DMS114 treated with DMSO at 0.1 percent for 48 hours (cell line): Measurements from ENCODE around the gene SUCLG2.

Source experiments
- DNase-seq: peaks from one replicate; lab custom pipeline; 2025; ENCODE audit not compliant: unreplicated experiment; lab: John Stamatoyannopoulos, UW

Gene SUCLG2

DNA sequence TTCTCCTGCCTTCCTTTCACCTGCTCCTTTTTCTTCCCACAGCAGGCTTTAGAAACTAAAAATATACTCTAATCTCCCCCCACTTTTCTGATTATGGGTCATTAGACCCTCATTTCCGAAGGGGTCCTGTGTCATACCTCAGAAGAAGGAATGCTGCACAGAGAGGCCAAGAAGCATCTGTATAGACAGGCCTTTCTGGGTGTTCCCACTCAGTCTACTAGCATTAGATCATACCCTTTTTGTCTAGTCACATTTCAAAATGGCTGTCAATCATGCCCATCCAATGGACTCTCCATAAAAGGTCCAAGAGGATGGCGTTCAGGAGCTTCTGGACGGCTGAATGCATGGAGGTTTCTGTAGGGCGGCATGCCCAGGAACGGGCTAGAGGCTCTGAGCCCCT, 192.2 kb downstream of the SUCLG2 start:
- DNase-seq: no peak

DNA sequence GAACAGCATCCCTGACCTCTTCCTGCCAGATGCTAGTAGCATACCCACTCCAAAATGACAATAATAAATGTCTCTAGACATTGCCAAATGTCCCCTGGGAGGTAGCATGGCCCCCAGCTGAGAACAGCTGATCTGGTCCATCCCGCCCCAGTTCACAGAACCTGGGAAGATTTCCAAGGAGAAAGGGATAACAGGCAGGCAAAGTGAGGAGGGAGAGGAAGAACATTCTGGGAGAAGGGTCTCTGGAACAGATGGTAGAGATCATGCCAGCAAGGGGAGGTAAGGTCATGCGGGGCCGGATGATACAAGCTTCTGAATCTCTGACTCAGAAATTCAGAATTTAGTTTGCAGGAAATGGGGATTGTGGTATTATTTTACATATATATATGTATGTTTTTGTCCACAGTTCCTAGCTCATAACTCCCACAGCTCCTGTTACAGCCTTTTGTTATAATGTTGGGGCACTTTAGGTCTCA, 192.7 kb downstream of the SUCLG2 start:
- DNase-seq: no peak

- DNase-seq: no peak
These were observed 193.4 kb downstream of the SUCLG2 start for GRCh38 chr3:67460841-67461510.

GRCh38 chr3:67459796-67460195, 194.6 kb downstream of the SUCLG2 start:
- DNase-seq: no peak

DNA sequence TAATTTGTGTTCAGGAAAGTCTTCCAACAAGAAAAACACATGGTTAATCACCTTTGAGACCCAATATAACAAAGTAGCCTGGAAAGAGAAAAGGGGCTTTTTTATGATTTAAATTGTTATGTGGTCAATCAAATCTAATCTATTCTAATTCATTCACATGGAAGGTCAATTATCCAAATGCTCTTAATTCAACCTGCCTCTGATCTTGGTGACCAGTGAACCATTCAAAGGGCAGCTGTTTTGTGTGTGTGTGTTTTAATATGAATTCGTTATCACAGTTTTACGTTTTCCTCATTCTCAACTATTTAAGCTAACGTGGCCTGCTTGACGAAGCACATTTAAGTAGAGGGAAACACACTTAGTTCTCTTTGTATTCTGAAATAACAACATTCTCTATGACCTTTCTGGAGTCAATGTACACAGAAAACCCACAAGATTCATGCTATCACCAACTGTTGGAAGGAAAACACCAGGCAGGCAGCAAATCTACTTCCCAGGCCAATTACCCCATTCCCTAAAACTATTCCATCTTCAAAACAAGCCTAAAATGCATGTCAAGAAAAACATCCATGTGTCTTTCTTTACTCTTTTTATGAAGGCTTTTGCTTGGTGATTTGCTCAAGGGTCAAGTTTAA, 195.4 kb downstream of the SUCLG2 start:
- DNase-seq: no peak

GRCh38 chr3:67458408-67458807, 196.0 kb downstream of the SUCLG2 start:
- no peak for DNase-seq

DNA sequence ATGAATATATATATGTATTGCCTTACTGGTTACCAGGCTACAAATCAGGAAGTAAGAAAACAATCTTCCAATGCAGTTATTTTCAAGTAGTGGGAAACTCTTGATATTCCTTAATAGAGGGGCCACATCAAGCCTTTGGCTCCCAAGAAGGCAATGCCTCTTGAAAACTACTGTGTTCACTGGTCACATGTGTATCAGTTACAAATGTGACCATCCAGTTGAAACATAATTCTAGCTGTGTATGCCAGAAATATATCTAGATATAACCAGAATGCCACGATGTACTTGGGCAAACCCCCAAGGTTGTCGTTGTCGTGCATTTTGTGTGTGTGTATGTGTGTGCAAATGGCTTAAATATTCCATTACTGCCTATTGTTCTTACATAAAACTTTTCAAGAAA, 200.8 kb downstream of the SUCLG2 start:
- no peak for DNase-seq

- DNase-seq: no peak
These were observed 204.3 kb downstream of the SUCLG2 start for GRCh38 chr3:67450153-67450552.

- no peak for DNase-seq
These were observed 207.0 kb downstream of the SUCLG2 start for GRCh38 chr3:67447393-67447792.

- DNase-seq: no peak
These were observed 216.6 kb downstream of the SUCLG2 start for GRCh38 chr3:67437789-67438188.

DNA sequence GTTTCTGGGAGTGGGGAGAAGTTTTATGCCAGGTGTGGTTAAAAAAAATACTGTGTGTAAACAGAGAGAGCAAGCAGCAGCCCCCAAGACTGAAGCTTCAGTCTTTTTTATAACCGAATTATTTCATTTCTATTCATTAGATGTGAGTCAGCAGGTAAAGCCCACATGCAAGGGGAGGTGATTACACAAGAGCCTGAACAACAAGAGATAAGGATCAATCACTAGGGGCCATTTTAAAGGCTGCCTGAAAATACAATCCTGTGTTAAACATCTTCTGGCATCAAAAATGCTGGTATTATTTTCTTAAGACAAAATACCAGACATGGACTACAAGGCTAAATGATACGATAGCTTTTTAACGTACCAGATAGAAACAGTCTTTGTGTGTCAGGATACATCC, 217.3 kb downstream of the SUCLG2 start:
- no peak for DNase-seq

DNA sequence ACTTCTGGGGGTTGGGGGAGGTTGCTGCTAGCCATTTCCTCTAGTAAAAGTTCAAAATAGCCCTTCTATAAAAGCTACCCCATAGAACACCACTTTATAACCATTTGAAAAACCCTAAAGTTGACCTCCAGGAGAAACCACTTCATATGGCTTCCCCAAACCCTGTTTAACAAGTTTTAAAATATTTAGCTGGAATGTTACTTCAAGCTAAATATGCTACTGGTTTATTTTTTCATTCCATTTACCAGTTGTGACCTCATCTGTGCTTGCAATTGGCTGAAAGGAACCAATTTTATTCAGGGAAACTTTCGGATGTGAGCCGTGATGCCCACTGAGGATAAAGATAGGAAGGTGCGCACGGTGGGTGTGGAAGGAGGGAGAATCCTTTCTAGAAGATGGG, 221.3 kb downstream of the SUCLG2 start:
- DNase-seq: no peak

DNA sequence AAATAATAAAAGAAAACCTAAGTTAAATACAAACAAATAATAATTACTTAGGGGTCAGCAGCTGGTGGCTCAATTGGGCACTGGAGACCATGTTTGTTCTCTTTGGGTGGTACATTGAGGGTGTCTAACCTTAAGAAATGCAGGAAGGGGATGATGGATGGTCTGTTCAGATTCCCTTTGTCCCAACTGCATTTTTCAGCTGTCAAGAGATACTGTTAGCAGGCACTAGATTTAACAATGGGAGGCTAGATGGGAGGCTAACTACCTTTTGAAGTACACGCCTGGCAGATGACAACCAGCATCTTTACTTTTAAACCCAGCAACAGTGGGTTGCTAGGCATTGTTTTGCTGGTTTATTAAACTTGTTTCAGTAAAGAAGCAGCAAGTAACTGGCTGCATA, 222.5 kb downstream of the SUCLG2 start:
- DNase-seq: no peak

- DNase-seq: no peak
These were observed 230.7 kb downstream of the SUCLG2 start for GRCh38 chr3:67423722-67424121.

DNA sequence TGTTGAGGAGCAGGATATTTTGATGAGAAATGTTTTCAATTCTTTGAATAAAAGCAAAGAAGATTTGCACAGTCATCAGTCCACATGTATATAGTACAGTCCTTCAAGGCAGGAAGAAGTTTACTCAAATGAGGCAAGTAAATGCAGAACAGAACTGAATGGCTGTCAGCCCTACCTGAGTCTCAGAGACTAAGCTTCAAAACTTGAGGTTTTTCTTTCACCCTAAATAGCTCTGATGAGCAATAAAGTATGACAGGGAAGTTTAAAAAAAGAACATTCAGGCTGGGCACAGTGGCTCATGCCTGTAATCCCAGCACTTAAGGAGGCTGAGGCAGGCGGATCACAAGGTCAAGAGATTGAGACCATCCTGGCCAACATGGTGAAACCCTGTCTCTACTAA, 232.5 kb downstream of the SUCLG2 start:
- DNase-seq: no peak

DNA sequence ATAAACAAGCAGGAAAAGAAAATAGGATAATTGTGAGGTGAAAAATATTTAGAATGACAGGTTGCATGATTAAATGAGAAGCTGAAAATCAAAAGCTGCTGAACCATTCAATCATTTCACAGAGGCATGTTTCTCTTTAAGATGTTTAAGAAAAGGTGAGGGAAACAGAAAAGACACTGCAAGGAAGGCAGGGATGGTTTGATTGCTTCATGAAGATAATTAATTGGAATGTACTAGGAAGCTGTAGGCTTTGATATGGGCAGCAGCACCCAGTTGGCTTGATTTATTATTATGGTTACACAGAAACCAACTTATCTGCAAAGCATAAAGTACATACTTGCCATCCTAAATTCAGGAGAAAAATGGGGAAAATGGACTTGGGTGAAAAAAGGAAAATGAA, 234.6 kb downstream of the SUCLG2 start:
- DNase-seq: no peak

GRCh38 chr3:67419218-67419529, 235.2 kb downstream of the SUCLG2 start:
- DNase-seq: no peak

DNA sequence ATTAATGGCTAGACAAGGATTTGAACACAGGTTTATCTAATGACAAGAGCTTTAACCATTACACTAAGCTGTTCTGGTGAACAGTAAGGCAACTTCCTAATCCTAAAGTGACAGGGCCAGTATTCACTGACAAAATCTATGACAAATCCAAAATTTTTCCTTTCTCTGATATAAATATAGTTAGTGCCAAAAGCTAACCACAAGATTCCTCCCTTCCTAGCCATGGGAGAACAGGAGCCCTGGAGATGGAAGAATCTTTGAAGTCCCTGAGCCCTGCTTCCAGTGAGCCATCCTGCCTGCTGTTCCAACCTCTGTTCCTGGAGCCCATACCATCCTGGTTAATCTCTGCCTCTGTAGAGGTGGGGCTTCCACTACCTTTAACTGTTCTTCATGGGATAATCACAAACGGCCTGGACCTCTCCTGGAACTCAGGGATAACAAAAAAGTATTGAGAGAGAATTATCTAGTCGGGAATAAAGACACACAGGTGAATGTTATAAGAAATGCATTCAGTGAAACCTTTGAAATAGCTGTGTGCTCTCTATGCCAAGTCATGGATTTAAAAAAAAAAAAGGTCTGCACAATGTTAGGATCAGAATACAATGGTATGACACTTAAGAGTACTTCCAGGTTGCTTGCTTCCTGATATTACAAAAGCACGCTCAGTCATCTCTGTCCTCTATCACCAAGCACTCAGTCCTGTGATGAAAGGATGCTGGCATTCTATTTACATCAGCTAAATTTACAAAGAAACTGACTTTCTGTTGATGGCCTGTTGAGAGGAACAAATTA, 235.8 kb downstream of the SUCLG2 start:
- DNase-seq: no peak

DNA sequence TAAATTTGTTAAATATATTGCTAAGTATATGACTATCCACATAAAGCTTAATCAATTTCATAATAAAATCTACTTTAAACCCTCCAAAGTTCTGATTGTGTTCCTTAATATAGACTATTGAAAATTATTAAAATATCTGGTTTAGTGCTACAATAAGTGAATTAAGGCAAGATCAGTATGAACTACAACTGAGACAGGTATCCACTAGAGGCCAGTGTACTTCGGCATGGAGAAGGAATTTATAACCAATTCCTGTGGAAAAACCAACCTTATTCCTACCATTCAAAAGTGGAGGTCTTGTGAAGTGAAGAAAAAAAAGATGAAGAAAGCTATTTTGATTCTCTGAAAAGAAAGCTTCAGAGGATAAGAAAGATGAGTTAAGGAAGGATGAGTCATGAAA, 237.7 kb downstream of the SUCLG2 start:
- DNase-seq: no peak

DNA sequence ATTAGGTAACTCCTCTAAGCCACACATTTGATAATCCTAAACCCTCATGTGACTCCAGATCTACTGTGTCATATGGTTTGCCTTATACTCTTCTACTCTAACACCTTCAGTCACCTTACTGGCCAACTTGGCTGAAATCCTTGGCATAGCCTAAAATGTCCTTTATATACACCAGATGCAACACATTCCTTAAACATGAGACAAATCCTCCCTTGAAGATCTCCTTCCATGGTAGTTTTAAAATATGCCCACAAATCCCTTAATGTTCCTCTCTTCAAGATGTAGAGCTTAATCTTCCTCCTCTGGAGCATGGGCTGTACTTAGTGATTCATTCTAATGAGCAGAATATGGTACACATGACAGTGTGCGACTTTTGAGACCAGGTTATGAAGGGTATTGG, 238.9 kb downstream of the SUCLG2 start:
- no peak for DNase-seq

GRCh38 chr3:67414740-67415139, 239.7 kb downstream of the SUCLG2 start:
- DNase-seq: no peak

DNA sequence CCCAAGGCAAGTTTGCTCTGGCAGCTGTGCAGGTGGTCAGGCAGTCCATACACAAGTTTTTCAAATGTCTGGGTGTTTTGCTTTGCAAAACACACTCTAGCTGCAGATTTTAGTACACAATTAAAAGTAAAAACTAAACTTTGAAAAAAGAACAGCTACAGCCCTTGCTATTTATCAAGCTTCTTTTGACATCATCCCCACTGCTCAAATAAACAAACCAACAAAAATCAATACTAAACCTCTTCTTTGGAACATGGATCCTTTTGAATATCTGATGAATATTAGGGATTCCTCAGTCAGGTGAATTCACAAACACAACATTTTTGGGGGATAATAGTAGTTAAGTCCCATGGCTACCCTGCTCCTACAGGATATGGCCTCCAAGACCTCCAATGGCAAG, 249.2 kb downstream of the SUCLG2 start:
- DNase-seq: no peak
